Endodermal cell (in vitro differentiated cells): ENCODE results near the gene LRRK1. TPM values are rescaled to one million over a fixed set of nuclear protein-coding genes. Genes with fewer than 3 reads are reported as not detected.

Source experiments
- DNase-seq: peaks from one replicate; pipeline ENCODE4 v3.0.0-alpha.2; 2017
- H3K27ac ChIP-seq: 2 replicates; pipeline ENCODE4 v1.5.1; 2013; ENCODE audit warnings: mild to moderate bottlenecking, low read depth, low read length, moderate library complexity
- H3K27me3 ChIP-seq: 2 replicates; pipeline ENCODE4 v1.6.1; 2013; ENCODE audit warnings: mild to moderate bottlenecking, low read length, moderate library complexity; ENCODE audit not compliant: insufficient read depth, control insufficient read depth, poor library complexity, severe bottlenecking
- H3K36me3 ChIP-seq: 2 replicates; pipeline ENCODE4 v1.7.0; 2013; ENCODE audit warnings: mild to moderate bottlenecking, low read length, moderate library complexity; ENCODE audit not compliant: control insufficient read depth, insufficient read depth
- H3K4me1 ChIP-seq: one replicate; pipeline ENCODE4 v1.7.0; 2013; ENCODE audit warnings: low read length; ENCODE audit not compliant: control insufficient read depth, insufficient read depth
- H3K4me3 ChIP-seq: 2 replicates; pipeline ENCODE4 v1.5.1; 2013; ENCODE audit warnings: mild to moderate bottlenecking, low read length, moderate library complexity
- H3K9ac ChIP-seq: 2 replicates; pipeline ENCODE4 v1.6.1; 2013; ENCODE audit warnings: mild to moderate bottlenecking, low read length, moderate library complexity; ENCODE audit not compliant: poor library complexity, severe bottlenecking; ENCODE audit errors: extremely low read depth
- H3K9me3 ChIP-seq: 2 replicates; pipeline ENCODE4 v1.6.1; 2013; ENCODE audit warnings: mild to moderate bottlenecking, low read length, moderate library complexity; ENCODE audit not compliant: control insufficient read depth
- H3K27ac Mint-ChIP-seq: 2 replicates; pipeline ENCODE4 v1.8.0; 2020; ENCODE audit warnings: mixed read lengths
- H3K27me3 Mint-ChIP-seq: 2 replicates; pipeline ENCODE4 v1.8.0; 2021; ENCODE audit warnings: mild to moderate bottlenecking, mixed read lengths; ENCODE audit not compliant: insufficient read depth
- H3K36me3 Mint-ChIP-seq: 2 replicates; pipeline ENCODE4 v1.8.0; 2020; ENCODE audit warnings: low read depth, mixed read lengths
- H3K4me1 Mint-ChIP-seq: 2 replicates; pipeline ENCODE4 v1.8.0; 2020; ENCODE audit warnings: mixed read lengths
- H3K4me3 Mint-ChIP-seq: 2 replicates; pipeline ENCODE4 v1.8.0; 2020; ENCODE audit warnings: mild to moderate bottlenecking, moderate library complexity, mixed read lengths
- H3K9me3 Mint-ChIP-seq: 2 replicates; pipeline ENCODE4 v1.8.0; 2020; ENCODE audit warnings: mild to moderate bottlenecking, mixed read lengths
- WGBS, 2 experiments: methylation state at CpG; one replicate each; pipeline versions ENCODE4 v1.1.5 to v1.1.7; 2013; ENCODE audit warnings: missing lambda C conversion rate in 2 of 2, mixed read lengths in 1 of 2; ENCODE audit not compliant: insufficient coverage in 1 of 2, insufficient read length in 1 of 2; 5-methylcytosine and 5-hydroxymethylcytosine counted together
- total RNA-seq, 2 donors: library from RNA; stranded (reverse); fragmentation: NEBNext Ultra II Directional in 1 of 2; extraction: Animal tissue kit (Norgen Biotek cat#: 25700) in 1 of 2; gene quantifications; 2 replicates in 1 of 2; 3 replicates in 1 of 2; pipeline ENCODE4 v1.2.1, GENCODE V29; 2021
- TF ChIP-seq, protein P1 (sequence below): fragments of 200-600 bp; sonication (generic); conservative IDR thresholded peaks from 2 replicates; pipeline ENCODE4 v1.5.0; 2021; ENCODE audit warnings: antibody characterized with exemption, mild to moderate bottlenecking

The LRRK1 gene
- total RNA-seq, 2 donors from 2014 or later: 2.7 to 5.1 TPM

DNA sequence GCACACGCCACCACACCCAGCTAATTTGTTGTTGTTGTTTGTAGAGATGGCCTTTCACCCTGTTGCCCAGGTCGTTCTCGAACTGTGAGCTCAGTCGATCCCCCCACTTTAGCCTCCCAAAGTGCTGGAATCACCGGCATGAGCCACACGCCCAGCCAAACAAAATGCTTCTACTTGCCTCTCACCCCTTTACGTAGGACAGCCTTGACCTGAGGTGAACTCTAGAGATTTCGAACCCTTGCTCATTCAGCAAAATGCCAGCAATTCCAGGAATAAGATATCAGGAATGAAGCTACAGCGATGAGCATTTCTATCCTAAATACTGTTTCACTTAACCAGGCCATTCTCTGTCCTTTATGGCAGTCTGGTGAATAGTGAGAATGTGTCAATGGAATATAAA lies 135.0 kb downstream of the LRRK1 start:
- Mint-ChIP-seq H3K27ac (no peak overlapping the region), H3K27me3 (no peaks in the 10 kb centered on the region), H3K4me1 (peaks cover 4% of the 10 kb centered on the region), H3K4me3 (no peak overlapping the region), H3K9me3 (no peaks in the 10 kb centered on the region), H3K36me3 (peaks cover 8% of the 10 kb centered on the region)
- Histone ChIP-seq H3K9ac (no peak overlapping the region), H3K4me1 (no peaks in the 10 kb centered on the region), H3K27me3 (no peaks in the 10 kb centered on the region), H3K27ac (no peak overlapping the region), H3K36me3 (no peaks in the 10 kb centered on the region), H3K9me3 (no peaks in the 10 kb centered on the region), H3K4me3 (no peak overlapping the region)
- TF ChIP-seq, protein P1, sequence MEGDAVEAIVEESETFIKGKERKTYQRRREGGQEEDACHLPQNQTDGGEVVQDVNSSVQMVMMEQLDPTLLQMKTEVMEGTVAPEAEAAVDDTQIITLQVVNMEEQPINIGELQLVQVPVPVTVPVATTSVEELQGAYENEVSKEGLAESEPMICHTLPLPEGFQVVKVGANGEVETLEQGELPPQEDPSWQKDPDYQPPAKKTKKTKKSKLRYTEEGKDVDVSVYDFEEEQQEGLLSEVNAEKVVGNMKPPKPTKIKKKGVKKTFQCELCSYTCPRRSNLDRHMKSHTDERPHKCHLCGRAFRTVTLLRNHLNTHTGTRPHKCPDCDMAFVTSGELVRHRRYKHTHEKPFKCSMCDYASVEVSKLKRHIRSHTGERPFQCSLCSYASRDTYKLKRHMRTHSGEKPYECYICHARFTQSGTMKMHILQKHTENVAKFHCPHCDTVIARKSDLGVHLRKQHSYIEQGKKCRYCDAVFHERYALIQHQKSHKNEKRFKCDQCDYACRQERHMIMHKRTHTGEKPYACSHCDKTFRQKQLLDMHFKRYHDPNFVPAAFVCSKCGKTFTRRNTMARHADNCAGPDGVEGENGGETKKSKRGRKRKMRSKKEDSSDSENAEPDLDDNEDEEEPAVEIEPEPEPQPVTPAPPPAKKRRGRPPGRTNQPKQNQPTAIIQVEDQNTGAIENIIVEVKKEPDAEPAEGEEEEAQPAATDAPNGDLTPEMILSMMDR: no peak
- WGBS, 2 experiments: 91 to 94% methylated on average over 8 of the region's 9 CpGs
- no peak for DNase-seq

DNA sequence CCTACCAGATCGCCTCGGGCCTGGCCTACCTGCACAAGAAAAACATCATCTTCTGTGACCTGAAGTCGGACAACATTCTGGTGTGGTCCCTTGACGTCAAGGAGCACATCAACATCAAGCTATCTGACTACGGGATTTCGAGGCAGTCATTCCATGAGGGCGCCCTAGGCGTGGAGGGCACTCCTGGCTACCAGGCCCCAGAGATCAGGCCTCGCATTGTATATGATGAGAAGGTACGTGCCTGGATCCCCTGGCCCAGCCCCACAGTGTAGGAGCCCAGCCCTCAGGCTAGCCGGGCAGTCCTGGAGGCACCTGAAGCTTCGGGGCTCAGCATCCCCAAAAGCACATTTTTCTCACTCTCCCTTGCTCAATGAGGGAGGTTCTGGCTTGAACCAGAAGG lies 135.8 kb downstream of the LRRK1 start:
- Histone ChIP-seq H3K36me3 (no peaks in the 10 kb centered on the region), H3K4me1 (no peaks in the 10 kb centered on the region), H3K27ac (no peak overlapping the region), H3K9ac (no peak overlapping the region), H3K9me3 (no peaks in the 10 kb centered on the region), H3K27me3 (no peaks in the 10 kb centered on the region), H3K4me3 (no peak overlapping the region)
- Mint-ChIP-seq H3K4me3 (no peak overlapping the region), H3K36me3 (peaks cover 16% of the 10 kb centered on the region), H3K27ac (no peak overlapping the region), H3K27me3 (no peaks in the 10 kb centered on the region), H3K9me3 (peaks cover 8% of the 10 kb centered on the region), H3K4me1 (peaks cover 4% of the 10 kb centered on the region)
- TF ChIP-seq, protein P1: no peak
- WGBS, 2 experiments: 93 to 95% methylated on average over 12 of the region's 12 CpGs
- DNase-seq: no peak

DNA sequence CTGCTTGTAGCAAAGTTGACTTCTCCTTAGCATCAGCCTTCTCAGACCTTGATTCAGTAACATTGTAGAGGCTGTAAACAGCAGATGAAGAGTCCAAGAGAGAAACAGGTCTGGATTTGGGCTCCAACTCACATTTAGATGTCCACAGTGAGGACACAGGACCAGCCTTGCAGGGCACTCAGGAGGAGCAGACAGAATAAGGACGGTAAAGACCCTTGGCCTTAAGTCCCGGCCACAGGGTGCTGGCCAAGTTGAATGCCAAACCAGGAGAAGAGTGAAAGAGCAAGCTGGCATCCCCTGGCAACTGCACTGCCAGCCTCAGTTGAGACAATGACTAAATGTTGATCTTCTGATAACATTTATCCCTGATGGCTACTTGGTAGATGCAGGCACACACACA lies 136.3 kb downstream of the LRRK1 start:
- H3K36me3 Mint-ChIP-seq: peaks cover 17% of the 10 kb centered on the region
- WGBS, 2 experiments: 86 to 87% methylated on average over 2 of the region's 2 CpGs
- Histone ChIP-seq H3K27me3 (no peaks in the 10 kb centered on the region), H3K4me3 (no peak overlapping the region), H3K27ac (no peak overlapping the region), H3K4me1 (no peaks in the 10 kb centered on the region), H3K36me3 (no peaks in the 10 kb centered on the region), H3K9me3 (no peaks in the 10 kb centered on the region), H3K9ac (no peak overlapping the region)
- H3K27ac Mint-ChIP-seq: no peak overlapping the region
- no peak for DNase-seq
- H3K4me3 Mint-ChIP-seq: no peak overlapping the region
- H3K9me3 Mint-ChIP-seq: peaks cover 10% of the 10 kb centered on the region
- TF ChIP-seq, protein P1: no peak
- no peaks in the 10 kb centered on the region for H3K27me3 Mint-ChIP-seq
- H3K4me1 Mint-ChIP-seq: peaks cover 4% of the 10 kb centered on the region
